Measurements from ENCODE around the gene ELOVL5. TPM values are rescaled to one million over a fixed set of nuclear protein-coding genes. Genes with fewer than 3 reads are reported as not detected.
A peak's percentile ranks its signal among the peaks of the same experiment; 100 is the strongest.

Gene ELOVL5
- total and polyA plus RNA-seq, 10 donors: 48.8 to 113 (median 91.2) TPM

GRCh38 chr6:53313784-53314400, 34.9 kb downstream of the ELOVL5 start:
- no peak overlapping the region for H3K4me3 ChIP-seq
- no peaks in the 10 kb centered on the region for H3K36me3 ChIP-seq
- peak overlapping the region in 3 of 8 donors; percentile 1 to 38 (median 5) for H3K27ac ChIP-seq
- peaks cover 44 to 100% (median 78%) of the 10 kb centered on the region in 6 donors for H3K4me1 ChIP-seq
- H3K9me3 ChIP-seq: no peaks in the 10 kb centered on the region
- no peak for TF ChIP-seq POLR2AphosphoS5 (IDR thresholded peaks at IDR 0.05)
- TF ChIP-seq POLR2A (IDR thresholded peaks at IDR 0.05): no peak
- no peak for TF ChIP-seq CTCF (IDR thresholded peaks at IDR 0.05 in 8 of 11, conservative IDR thresholded peaks at IDR 0.05 in 3 of 11)
- no peaks in the 10 kb centered on the region for H3K27me3 ChIP-seq (replicated peaks in 1 of 7)
- DNase-seq: no peak
- intact Hi-C loops (cut with DNase I; ENCODE audit: low total_unique reads): no loop called here
- 70 to 83% (median 74%) methylated on average over 4 of the region's 4 CpGs for WGBS, 5 donors

GRCh38 chr6:53312355-53312754, 36.4 kb downstream of the ELOVL5 start:
- peaks cover 51 to 100% (median 93%) of the 10 kb centered on the region in 6 donors for H3K4me1 ChIP-seq
- TF ChIP-seq POLR2AphosphoS5 (IDR thresholded peaks at IDR 0.05) (peak in 1 of 3 donors; percentile 25), CTCF (IDR thresholded peaks at IDR 0.05 in 8 of 11, conservative IDR thresholded peaks at IDR 0.05 in 3 of 11) (no peak), POLR2A (IDR thresholded peaks at IDR 0.05) (no peak)
- no peaks in the 10 kb centered on the region for H3K36me3 ChIP-seq
- H3K27me3 ChIP-seq (replicated peaks in 1 of 7): no peaks in the 10 kb centered on the region
- no peak overlapping the region for H3K4me3 ChIP-seq
- intact Hi-C loops (cut with DNase I; ENCODE audit: low total_unique reads): no loop called here
- WGBS, 5 donors: 24 to 38% (median 34%) methylated on average over 2 of the region's 2 CpGs
- H3K27ac ChIP-seq: peak overlapping the region in 5 of 8 donors; percentile 16 to 73 (median 55)
- no peaks in the 10 kb centered on the region for H3K9me3 ChIP-seq
- DNase-seq: no peak

- H3K27me3 ChIP-seq (replicated peaks in 1 of 7): no peaks in the 10 kb centered on the region
- intact Hi-C loops (cut with DNase I; ENCODE audit: low total_unique reads): no loop called here
- H3K9me3 ChIP-seq: no peaks in the 10 kb centered on the region
- H3K27ac ChIP-seq: peak overlapping the region in 4 of 8 donors; percentile 29 to 73 (median 62)
- no peak for DNase-seq
- peaks cover 59 to 100% (median 98%) of the 10 kb centered on the region in 6 donors for H3K4me1 ChIP-seq
- no peak overlapping the region for H3K4me3 ChIP-seq
- no peaks in the 10 kb centered on the region for H3K36me3 ChIP-seq
- WGBS, 5 donors: 84 to 92% (median 89%) methylated on average over 3 of the region's 3 CpGs
- no peak for TF ChIP-seq POLR2AphosphoS5 (IDR thresholded peaks at IDR 0.05)
- no peak for TF ChIP-seq CTCF (IDR thresholded peaks at IDR 0.05 in 8 of 11, conservative IDR thresholded peaks at IDR 0.05 in 3 of 11)
- TF ChIP-seq POLR2A (IDR thresholded peaks at IDR 0.05): no peak
Observed at GRCh38 chr6:53311586-53311935, 37.2 kb downstream of the ELOVL5 start.

GRCh38 chr6:53310771-53311585, 37.8 kb downstream of the ELOVL5 start:
- 51 to 60% (median 55%) methylated on average over 6 of the region's 6 CpGs for WGBS, 5 donors

More at GRCh38 chr6:53310771-53311585, 37.8 kb downstream of the ELOVL5 start:
- Histone ChIP-seq H3K4me1 (peaks cover 59 to 97% (median 95%) of the 10 kb centered on the region in 6 donors), H3K27ac (peak overlapping the region in 7 of 8 donors; percentile 32 to 73 (median 61)), H3K9me3 (no peaks in the 10 kb centered on the region), H3K4me3 (no peak overlapping the region), H3K36me3 (no peaks in the 10 kb centered on the region), H3K27me3 (replicated peaks in 1 of 7) (no peaks in the 10 kb centered on the region)
- TF ChIP-seq CTCF (IDR thresholded peaks at IDR 0.05 in 8 of 11, conservative IDR thresholded peaks at IDR 0.05 in 3 of 11) (no peak), POLR2AphosphoS5 (IDR thresholded peaks at IDR 0.05) (no peak), POLR2A (IDR thresholded peaks at IDR 0.05) (no peak)
- DNase-seq: no peak
- intact Hi-C loops (cut with DNase I; ENCODE audit: low total_unique reads): no loop called here

Measured in spleen (tissue), 11 donors.